CD4-positive, alpha-beta T cell treated with Interleukin-4 for 4 hours (primary cell): ENCODE measurements around the gene PRRT4.

Experiments
- DNase-seq: peaks from one replicate; pipeline ENCODE4 v3.0.0-alpha.2; 2020

The PRRT4 gene

GRCh38 chr7:128394904-128395496 is 33.5 kb upstream of the PRRT4 start:
- DNase-seq: no peak

GRCh38 chr7:128393526-128394330 is 32.2 kb upstream of the PRRT4 start:
- no peak for DNase-seq

- no peak for DNase-seq
Observed at GRCh38 chr7:128392446-128393327, 31.2 kb upstream of the PRRT4 start.

- DNase-seq: no peak
Observed at GRCh38 chr7:128391805-128392204, 30.3 kb upstream of the PRRT4 start.

DNA sequence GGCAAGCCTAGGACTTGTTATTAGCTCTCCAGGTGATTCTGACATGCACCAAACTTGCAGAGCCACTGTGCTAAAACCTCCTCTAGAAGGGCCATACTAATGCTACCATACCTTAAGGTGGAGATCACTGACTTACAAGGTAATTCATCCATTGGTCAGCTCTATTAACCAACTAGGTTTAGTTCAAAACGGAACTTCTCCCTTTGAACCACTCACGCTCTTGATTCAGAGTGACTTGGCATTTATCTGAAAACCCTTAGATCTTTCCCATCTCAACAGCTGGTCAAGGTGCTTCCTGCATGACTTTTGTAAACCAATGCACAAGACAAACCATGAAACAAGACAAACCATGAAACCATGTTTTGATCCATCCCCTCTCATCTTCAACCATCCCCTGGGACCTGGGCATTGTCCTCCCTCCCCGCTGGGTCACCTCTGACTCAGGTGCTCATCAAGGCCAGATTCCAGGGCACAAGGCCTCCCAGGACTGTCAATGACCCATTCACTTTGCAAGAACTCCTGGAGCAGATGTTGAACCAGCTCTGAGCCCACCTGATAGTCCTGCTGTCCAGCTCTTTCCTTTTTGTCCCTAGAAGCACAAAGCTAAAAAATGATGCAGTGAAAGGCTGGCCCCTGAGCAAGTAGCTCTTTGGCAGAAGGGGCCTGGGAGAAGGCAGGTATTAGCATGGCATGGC is 29.5 kb upstream of the PRRT4 start:
- no peak for DNase-seq

GRCh38 chr7:128389618-128390329 is 28.3 kb upstream of the PRRT4 start:
- no peak for DNase-seq

DNA sequence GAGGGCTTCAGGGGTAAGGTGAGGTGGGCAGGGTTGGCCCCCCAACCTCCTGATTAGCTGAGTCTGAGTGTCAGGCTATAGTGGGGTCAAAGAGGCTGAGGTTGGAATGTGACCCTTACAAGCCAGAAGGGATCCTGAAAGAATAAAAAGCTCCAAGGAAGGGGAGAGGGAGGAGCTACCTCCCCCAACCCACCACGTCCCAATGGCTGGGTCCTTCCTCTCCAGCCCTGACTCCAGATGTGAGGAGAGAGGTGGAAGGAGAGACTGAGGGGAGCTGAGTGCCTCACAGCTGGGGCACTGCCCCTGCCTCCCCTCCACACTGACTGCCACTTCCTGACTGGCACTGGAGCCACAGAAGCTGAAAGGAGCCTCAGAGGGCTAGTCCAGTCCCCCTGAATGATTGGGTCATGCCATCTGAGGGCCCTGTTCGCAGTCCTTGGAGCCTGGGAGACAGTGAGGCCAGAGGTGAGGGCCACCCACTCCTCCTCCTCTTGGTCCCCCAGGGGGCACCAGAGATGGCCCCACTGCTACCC is 27.7 kb upstream of the PRRT4 start:
- DNase-seq: no peak

DNA sequence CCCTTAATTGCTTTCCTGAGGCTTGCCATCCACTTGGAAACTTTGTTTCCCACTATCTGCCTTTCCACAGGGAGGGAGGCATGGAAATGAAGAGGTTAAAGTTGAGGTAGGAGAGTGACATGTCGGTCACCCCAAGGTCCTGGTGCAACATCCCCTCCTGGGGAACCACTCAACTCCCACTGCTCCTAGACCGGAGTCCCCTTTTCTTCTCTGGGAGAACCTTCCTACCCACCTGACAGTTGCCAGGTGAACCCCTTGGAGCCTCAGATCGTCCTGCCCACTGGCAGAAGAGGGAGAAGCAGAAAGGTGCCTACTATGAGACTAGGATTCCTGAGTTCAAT is 26.6 kb upstream of the PRRT4 start:
- no peak for DNase-seq

DNA sequence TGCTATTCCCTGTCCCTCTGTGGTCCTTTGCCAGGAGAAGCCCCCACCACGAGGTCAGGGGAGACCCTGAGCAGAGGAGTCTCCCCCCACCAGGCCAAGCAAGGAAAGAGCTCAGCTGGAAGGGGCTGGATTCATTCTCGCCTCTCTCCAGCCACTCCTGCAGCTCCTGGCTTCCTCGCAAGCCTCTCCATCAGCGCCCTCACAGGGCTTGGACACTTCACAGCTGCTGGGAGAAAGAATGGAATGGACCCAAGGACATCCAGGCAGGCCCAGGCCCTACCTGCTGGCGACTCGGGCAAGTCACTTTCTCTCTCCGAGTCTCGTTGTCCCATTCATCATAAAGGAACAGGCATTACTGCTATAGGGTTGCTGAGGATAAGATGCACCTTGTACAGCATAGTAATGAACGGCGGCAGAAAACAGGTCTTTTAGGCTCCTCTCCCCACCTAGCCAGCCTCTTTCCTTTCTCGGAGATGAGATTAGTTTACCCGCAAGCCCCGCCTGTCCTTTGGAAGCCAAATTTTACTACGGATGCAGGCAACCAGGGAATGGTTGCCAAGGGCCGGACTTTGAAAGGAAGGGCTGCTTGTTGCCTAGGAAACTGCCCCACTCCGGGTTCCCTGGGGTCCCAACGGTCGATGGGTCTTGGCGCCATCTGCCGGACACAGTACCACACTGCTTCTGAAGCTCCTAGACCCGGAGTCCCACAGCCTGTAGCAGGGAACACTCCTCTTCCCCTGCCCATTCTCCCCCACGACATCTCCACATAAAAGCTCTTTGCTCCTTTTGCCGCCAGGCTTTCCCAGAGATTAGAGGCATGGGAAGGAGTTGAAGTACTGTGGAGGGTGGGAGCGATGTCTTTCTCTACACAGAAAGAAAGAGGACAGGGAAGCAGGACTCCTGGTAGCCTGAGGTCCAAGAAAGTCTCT is 26.0 kb upstream of the PRRT4 start:
- peak; percentile 55 for DNase-seq

DNA sequence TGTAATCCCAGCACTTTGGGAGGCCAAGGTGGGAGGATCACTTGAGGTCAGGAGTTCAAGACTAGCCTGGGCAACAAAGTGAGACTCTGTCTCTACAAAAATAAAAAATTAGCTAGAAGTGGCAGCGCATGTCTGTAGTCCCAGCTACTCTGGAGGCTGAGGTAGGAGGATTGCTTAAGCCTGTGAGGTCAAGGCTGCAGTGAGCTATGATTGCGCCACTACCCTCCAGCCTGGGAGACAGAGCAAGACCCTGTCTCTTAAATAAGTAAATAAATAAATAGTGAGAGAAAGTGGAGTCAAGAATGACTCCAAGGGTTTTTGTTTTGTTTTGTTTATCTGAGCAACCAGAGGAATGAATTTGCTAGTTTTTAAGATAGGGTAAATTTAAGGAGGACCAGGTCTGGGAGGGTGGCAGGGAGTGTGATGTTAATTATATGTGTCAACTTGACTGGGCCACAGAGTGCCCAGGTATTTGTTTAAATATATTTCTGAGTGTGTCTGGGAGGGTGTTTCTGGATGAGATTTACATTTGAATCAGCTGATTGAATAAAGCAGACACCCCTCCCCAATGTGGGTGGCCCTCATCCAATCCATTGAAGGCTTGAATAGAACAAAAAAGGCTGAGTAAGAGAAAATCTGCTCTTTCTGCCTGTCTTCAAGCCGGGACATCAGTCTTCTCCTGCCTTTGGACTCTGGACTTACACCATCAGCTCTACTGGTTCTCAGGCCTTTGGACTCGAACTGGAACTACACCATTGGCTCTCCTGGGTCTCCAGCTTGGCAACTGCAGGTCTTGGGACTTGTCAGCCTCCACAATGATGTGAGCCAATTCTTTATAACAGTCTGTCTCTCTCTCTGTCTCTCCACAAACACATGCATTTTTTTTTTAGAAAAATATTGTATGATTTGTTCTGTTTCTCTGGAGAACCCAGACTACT is 24.8 kb upstream of the PRRT4 start:
- no peak for DNase-seq

DNA sequence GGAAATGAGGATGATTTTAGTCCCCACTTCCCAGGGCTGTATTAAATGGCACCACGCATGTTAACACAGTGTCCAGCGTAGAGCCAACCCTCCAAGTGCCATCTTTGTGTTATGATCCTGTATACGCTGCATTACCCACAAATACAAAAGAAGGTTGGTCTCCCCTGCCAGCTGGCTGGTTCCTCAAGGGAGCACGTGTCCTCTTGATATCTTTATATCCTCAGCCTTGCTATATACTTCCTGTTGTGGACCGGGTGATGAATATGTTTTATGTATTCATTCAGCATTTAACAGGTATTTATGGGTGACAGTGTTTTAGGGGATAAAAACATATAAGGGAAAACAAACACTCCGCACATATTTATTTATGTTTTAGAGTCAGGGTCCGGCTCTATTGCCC is 23.2 kb upstream of the PRRT4 start:
- no peak for DNase-seq

GRCh38 chr7:128383776-128384175 is 22.3 kb upstream of the PRRT4 start:
- DNase-seq: no peak

DNA sequence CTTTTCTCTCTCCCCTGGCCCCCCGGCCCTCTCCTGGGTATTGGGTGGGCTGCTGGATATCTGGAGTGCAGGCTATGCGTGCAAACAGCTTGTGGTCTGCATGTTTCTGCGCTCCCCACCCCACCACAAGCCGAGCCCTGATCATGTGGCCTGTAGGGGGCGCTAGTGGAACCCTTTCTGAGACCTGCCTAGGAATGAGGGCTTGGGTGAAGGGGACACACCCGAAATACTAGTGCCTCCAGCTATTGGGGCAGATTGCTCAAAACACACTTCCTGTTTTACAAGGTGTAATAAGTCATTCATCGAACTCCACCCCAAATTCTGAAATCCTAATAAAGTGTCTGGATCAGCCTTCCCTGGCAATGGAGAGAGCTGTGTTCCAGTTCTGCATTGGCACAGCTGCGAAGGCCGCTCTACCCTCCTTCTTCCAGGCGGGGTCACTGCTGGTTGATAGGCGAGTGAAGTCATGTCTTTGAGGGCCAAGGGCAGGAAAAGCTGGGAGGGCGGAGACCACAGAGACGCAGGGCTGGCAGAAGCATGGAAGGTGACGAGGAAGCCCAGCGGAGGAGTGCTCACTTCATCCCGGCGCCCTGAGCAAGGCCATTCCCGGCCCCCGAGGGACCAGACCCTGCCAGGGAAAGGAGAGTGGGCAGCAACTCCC is 19.8 kb upstream of the PRRT4 start:
- DNase-seq: no peak

DNA sequence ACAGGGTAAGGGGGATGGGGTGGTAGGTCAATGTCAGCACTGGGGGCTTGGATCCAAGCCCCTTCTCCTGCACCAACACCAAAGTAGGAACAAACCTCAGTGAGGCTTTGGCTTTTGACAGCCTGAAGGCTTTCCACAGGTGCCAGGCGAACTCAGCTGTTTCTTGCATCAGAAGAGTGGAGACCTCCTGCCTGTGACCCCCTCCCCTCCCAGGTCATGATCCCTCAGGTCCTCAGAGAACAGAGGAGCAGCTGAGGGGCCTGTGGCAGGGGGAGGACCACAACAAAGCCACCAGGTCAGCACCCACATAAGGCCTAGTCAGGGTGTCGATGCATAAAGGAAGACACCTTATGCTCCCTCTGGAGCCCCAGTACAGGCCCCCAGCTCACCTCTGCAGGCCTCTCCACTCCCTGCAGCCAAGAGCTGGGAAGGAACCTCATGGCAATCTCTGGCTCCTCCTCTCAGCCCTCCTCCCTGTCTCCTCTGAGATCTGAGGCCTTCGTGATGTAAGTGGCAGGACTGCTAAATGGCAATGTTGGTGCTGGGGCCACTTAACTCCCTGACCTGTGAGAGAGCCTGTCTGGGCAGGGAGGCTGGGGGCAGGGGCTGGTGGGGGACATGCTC is 19.1 kb upstream of the PRRT4 start:
- no peak for DNase-seq

DNA sequence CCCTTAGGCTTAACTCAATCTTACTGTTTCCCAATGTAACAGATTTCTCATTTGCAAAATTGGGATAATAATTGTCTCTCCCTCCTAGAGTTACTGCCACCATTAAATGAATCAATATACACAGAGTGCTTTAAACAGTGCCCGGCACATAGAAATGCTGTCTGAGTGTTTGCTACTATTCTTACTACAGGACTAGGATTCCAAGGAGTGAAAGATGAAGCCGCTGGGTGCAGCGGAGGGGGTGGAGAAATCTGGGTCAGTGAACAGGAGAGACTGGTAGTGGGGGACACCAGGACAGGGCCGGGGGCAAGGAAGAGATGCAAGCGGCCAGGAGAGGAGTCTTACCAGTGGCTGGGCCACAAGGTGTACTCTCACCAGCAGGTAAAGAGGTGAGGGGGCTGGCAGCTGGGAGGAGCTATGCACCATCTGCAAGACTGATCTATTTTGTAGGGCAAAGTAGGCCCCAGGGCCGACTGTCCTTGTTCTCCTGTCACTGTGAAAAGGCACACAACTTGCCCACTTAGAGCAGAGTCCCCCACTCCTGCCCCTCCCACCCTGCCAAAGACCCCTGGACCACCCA is 18.5 kb upstream of the PRRT4 start:
- no peak for DNase-seq

DNA sequence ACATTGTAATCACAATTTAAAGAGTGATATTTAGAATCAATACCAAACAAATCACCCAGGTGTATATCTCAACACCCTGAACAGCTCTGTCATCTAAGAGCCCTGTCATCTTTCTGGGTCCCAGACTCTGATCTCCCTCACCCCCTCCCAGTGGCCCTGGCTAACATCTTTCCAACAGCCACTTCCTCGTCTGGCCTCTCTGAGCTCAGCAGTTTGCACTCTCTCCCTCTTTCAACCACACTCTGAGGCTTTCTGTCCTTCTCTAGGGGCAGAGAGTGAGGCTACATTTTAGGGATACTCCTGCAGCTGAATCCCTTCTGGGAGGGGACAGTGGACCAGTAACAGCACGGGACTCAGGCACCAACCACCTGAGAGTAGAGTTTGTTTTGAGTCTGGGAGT is 17.1 kb upstream of the PRRT4 start:
- no peak for DNase-seq

GRCh38 chr7:128376077-128376476 is 14.6 kb upstream of the PRRT4 start:
- DNase-seq: no peak

DNA sequence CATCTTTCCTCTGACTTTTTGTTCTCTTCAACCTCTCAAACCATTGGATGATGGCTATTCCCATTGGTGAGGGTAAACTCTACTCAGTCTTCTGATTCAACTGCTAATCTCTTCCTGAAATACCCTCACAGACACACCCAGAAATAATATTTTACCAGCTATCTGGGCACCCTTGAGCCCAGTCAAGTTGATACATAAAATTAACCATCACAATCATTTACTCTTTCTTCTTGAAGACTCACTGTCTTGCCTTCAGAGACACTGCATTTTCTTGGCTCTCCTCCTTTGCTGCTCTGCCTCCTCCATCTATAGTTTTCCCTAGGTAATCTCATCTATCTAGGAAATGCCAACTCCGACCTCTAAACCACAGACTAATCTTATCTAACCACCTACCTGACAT is 12.6 kb upstream of the PRRT4 start:
- no peak for DNase-seq

GRCh38 chr7:128373606-128374005 is 12.1 kb upstream of the PRRT4 start:
- no peak for DNase-seq
